ENCODE measurements around the gene ASPDH. TPM values are rescaled to one million over a fixed set of nuclear protein-coding genes. Genes with fewer than 3 reads are reported as not detected.

Gene ASPDH
- total RNA-seq, 1 experiment from 2014 or later: not detected

DNA sequence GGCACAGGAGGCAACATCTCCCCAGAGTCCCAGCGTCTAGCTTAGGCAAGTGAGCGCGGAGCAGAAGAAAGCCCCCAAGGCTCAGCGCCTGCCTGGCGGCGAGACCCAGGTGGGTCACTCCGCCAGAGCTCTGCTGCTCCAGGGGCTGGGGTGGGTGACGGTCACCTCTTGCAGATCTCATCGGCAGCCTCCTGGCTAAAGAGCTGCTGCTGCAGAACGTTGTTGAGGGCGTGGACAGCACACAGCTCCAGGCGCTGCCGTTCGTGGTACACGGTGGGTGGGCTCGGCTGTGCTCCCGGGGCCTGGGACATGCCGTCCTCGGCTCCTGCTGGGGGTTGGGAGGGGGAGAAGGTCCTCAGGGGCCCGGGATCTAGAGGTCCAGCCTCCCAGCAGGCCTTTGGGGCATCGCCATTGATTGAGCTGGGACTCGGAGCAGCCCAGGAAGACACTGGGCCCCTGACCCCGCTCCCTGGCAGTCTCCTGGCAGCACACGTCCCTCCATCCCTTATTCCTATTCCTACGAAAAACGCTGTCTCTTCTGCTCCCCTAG, 3.5 kb downstream of the ASPDH start (continued):
- TF ChIP-seq ZNF263 (CRISPR knock-in tag; IDR thresholded peaks at IDR 0.05; ENCODE audit: low read depth) (no peak), AR (CRISPR knock-in tag; IDR thresholded peaks at IDR 0.05) (no peak), MLX (CRISPR knock-in tag; IDR thresholded peaks at IDR 0.05) (no peak), PRDM15 (CRISPR knock-in tag; IDR thresholded peaks at IDR 0.05) (no peak), KAT7 (CRISPR knock-in tag; IDR thresholded peaks at IDR 0.05; ENCODE audit: borderline replicate concordance) (no peak)
- TF ChIP-seq, protein P1, sequence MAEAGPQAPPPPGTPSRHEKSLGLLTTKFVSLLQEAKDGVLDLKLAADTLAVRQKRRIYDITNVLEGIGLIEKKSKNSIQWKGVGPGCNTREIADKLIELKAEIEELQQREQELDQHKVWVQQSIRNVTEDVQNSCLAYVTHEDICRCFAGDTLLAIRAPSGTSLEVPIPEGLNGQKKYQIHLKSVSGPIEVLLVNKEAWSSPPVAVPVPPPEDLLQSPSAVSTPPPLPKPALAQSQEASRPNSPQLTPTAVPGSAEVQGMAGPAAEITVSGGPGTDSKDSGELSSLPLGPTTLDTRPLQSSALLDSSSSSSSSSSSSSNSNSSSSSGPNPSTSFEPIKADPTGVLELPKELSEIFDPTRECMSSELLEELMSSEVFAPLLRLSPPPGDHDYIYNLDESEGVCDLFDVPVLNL (CRISPR knock-in tag; IDR thresholded peaks at IDR 0.05; ENCODE audit: borderline replicate concordance, low read depth): no peak

- TF ChIP-seq CBFB (CRISPR knock-in tag; IDR thresholded peaks at IDR 0.05; ENCODE audit: low read depth) (no peak), MAX (CRISPR knock-in tag; IDR thresholded peaks at IDR 0.05) (no peak), TCF7 (CRISPR knock-in tag; IDR thresholded peaks at IDR 0.05; ENCODE audit: low read depth) (no peak), ZNF423 (CRISPR knock-in tag; IDR thresholded peaks at IDR 0.05) (no peak), ZNF138 (CRISPR knock-in tag; conservative IDR thresholded peaks at IDR 0.05) (no peak), CREM (CRISPR knock-in tag; IDR thresholded peaks at IDR 0.05) (no peak)
- TF ChIP-seq, protein P2, sequence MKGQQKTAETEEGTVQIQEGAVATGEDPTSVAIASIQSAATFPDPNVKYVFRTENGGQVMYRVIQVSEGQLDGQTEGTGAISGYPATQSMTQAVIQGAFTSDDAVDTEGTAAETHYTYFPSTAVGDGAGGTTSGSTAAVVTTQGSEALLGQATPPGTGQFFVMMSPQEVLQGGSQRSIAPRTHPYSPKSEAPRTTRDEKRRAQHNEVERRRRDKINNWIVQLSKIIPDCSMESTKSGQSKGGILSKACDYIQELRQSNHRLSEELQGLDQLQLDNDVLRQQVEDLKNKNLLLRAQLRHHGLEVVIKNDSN (CRISPR knock-in tag; IDR thresholded peaks at IDR 0.05): no peak
- H3K4me3 Mint-ChIP-seq: no peak overlapping the region; the same call in 1 of the 2 replicates
- ATAC-seq (no peak), DNase-seq (ENCODE audit: low spot score) (no peak)
- ChIA-PET CTCF (interaction anchor here (0.7 to 3.4 kb wide), 5 partner anchors 9 to 47 kb away, joined by 3 to 23 read pairs (median 7); no protein-coding TSS in a partner anchor), POLR2A (no interaction called here)
- peaks cover 14% of the 10 kb centered on the region for H3K4me1 Mint-ChIP-seq
- no peaks in the 10 kb centered on the region for H3K9me3 Mint-ChIP-seq
- H3K36me3 Mint-ChIP-seq: no peaks in the 10 kb centered on the region
- H3K27me3 Mint-ChIP-seq (ENCODE audit: low read depth): peaks cover 35% of the 10 kb centered on the region
- H3K27ac Mint-ChIP-seq: no peak overlapping the region
These were observed 4.3 kb downstream of the ASPDH start for GRCh38 chr19:50509366-50509765.

DNA sequence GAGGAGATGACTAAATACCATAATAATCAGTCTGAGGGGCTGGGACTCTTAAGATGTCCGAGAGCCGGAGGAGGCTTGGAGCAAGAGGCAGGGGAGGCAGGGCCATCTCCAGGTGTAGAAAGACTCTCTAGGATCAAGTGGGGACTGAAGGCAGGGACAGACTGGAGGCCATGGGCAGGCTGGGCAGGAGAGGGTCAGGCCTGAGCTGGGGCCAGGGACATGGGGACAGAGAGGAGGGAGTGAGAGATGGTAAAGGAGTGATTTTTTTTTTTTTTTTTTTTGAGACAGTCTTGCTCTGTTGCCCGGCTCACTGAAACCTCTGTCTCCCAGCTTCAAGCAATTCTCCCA, 4.9 kb downstream of the ASPDH start:
- ATAC-seq (no peak), DNase-seq (ENCODE audit: low spot score) (no peak)
- peaks cover 34% of the 10 kb centered on the region for H3K27me3 Mint-ChIP-seq (ENCODE audit: low read depth)
- no peaks in the 10 kb centered on the region for H3K36me3 Mint-ChIP-seq
- H3K4me1 Mint-ChIP-seq: peaks cover 14% of the 10 kb centered on the region
- TF ChIP-seq ZNF423 (CRISPR knock-in tag; IDR thresholded peaks at IDR 0.05): no peak
- TF ChIP-seq, protein P3, sequence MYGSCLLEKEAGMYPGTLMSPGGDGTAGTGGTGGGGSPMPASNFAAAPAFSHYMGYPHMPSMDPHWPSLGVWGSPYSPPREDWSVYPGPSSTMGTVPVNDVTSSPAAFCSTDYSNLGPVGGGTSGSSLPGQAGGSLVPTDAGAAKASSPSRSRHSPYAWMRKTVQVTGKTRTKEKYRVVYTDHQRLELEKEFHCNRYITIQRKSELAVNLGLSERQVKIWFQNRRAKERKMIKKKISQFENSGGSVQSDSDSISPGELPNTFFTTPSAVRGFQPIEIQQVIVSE (CRISPR knock-in tag; IDR thresholded peaks at IDR 0.05; ENCODE audit: borderline replicate concordance): no peak
- TF ChIP-seq MAX (CRISPR knock-in tag; IDR thresholded peaks at IDR 0.05): no peak
- TF ChIP-seq FOXP1 (CRISPR knock-in tag; IDR thresholded peaks at IDR 0.05; ENCODE audit: borderline replicate concordance): no peak
- H3K4me3 Mint-ChIP-seq: no peak overlapping the region
- CTCF ChIA-PET: interaction anchor here (0.6 to 1.0 kb wide), 5 partner anchors 9 to 152 kb away, joined by 3 to 4 read pairs (median 3); no protein-coding TSS in a partner anchor
- H3K27ac Mint-ChIP-seq: no peak overlapping the region
- no peaks in the 10 kb centered on the region for H3K9me3 Mint-ChIP-seq
- POLR2A ChIA-PET: no interaction called here

Data from WTC11 (cell line).